ENCODE results near the gene RPEL1. TPM values are rescaled to one million over a fixed set of nuclear protein-coding genes. Genes with fewer than 3 reads are reported as not detected.

The RPEL1 gene
- total RNA-seq, 1 donor from 2014 or later, result not detected

GRCh38 chr10:103241262-103242011 lies 4.2 kb upstream of the RPEL1 start:
- Mint-ChIP-seq H3K4me1 (peaks cover 23% of the 10 kb centered on the region), H3K4me3 (no peak overlapping the region), H3K9me3 (no peaks in the 10 kb centered on the region), H3K27ac (peak overlapping the region; percentile 5), H3K27me3 (peaks cover 4% of the 10 kb centered on the region), H3K36me3 (ENCODE audit: low read depth) (no peaks in the 10 kb centered on the region)
- ATAC-seq (ENCODE audit: low read depth) (no peak), DNase-seq (no peak)
- CTCF ChIA-PET, result interaction anchor here (1.2 kb wide), 1 partner anchor 324 kb away, joined by 4 read pairs; the partner anchor contains the start of gene CNNM2
- intact Hi-C loops (cut with micrococcal nuclease), result loop anchor here (2.0 to 10.0 kb wide), 3 partner anchors 61 to 139 kb away; no protein-coding TSS in a partner anchor
- TF ChIP-seq CTCF (IDR thresholded peaks at IDR 0.05), result no peak
- POLR2A ChIA-PET, result interaction anchor here (1.3 kb wide), 1 partner anchor 48 kb away, joined by 3 read pairs; the partner anchor contains the start of gene NT5C2

GRCh38 chr10:103244666-103245271 lies 918 bp upstream of the RPEL1 start:
- ChIA-PET POLR2A (interaction anchor here (1.1 to 1.9 kb wide), 3 partner anchors 52 to 327 kb away, joined by 3 to 12 read pairs (median 5); partner anchors contain the start of genes CNNM2 and NT5C2), CTCF (interaction anchor here (0.6 to 5.4 kb wide), 30 partner anchors 10 to 415 kb away, joined by 3 to 84 read pairs (median 3); partner anchors contain the start of genes CNNM2 and CYP17A1)
- Mint-ChIP-seq H3K36me3 (ENCODE audit: low read depth) (no peaks in the 10 kb centered on the region), H3K27me3 (peaks cover 4% of the 10 kb centered on the region), H3K4me3 (no peak overlapping the region), H3K27ac (no peak overlapping the region), H3K4me1 (peaks cover 20% of the 10 kb centered on the region), H3K9me3 (no peaks in the 10 kb centered on the region)
- DNase-seq (peak; percentile 49), ATAC-seq (ENCODE audit: low read depth) (peak; percentile 74)
- no peak for TF ChIP-seq CTCF (IDR thresholded peaks at IDR 0.05)
- intact Hi-C loops (cut with micrococcal nuclease), result loop anchor here (1.0 to 10.0 kb wide), 7 partner anchors 52 to 515 kb away; partner anchors contain the start of gene NT5C2

- Mint-ChIP-seq H3K4me1 (peaks cover 8% of the 10 kb centered on the region), H3K27ac (no peak overlapping the region), H3K36me3 (ENCODE audit: low read depth) (no peaks in the 10 kb centered on the region), H3K9me3 (no peaks in the 10 kb centered on the region), H3K4me3 (no peak overlapping the region), H3K27me3 (peaks cover 4% of the 10 kb centered on the region)
- TF ChIP-seq CTCF (IDR thresholded peaks at IDR 0.05), result no peak
- intact Hi-C loops (cut with micrococcal nuclease), result loop anchor here (10.0 kb wide), 1 partner anchor 112 kb away; no protein-coding TSS in a partner anchor
- no peak for ATAC-seq (ENCODE audit: low read depth)
- DNase-seq, result no peak
- ChIA-PET CTCF (interaction anchor here (5.4 kb wide), 1 partner anchor 331 kb away, joined by 84 read pairs; the partner anchor contains the start of gene CNNM2), POLR2A (no interaction called here)
These were observed 637 bp downstream of the RPEL1 start for GRCh38 chr10:103246324-103246723.

- ChIA-PET CTCF (no interaction called here), POLR2A (no interaction called here)
- H3K4me3 Mint-ChIP-seq, result no peak overlapping the region
- H3K36me3 Mint-ChIP-seq (ENCODE audit: low read depth), result peaks cover 4% of the 10 kb centered on the region
- no peak for TF ChIP-seq CTCF (IDR thresholded peaks at IDR 0.05)
- intact Hi-C loops (cut with micrococcal nuclease), result no loop called here
- peaks cover 4% of the 10 kb centered on the region for H3K9me3 Mint-ChIP-seq
- H3K4me1 Mint-ChIP-seq, result no peaks in the 10 kb centered on the region
- DNase-seq, result no peak
- peaks cover 7% of the 10 kb centered on the region for H3K27me3 Mint-ChIP-seq
- ATAC-seq (ENCODE audit: low read depth), result no peak
- no peak overlapping the region for H3K27ac Mint-ChIP-seq
These were observed 8.4 kb downstream of the RPEL1 start for GRCh38 chr10:103254113-103254512.

Measured in activated B cell treated with CpG ODN at 0.5 μM for 24 hours (primary cell).